ENCODE results near the gene ACTR1B. TPM values are rescaled to one million over a fixed set of nuclear protein-coding genes. Genes with fewer than 3 reads are reported as not detected.
A peak's percentile ranks its signal among the peaks of the same experiment; 100 is the strongest.

Gene ACTR1B
- polyA plus RNA-seq, 1 of the 3 experiments (the other 2 are of a cell fraction), result 51.5 TPM

GRCh38 chr2:97661927-97662326, 1.9 kb downstream of the ACTR1B start:
- POLR2A ChIA-PET, result interaction anchor here (1.8 to 2.6 kb wide), 2 partner anchors 10 to 16 kb away, joined by 7 to 8 read pairs; partner anchors contain the start of gene COX5B
- H3K9ac ChIP-seq, result peak overlapping the region; percentile 88; the same call in 1 of the 2 replicates

More at GRCh38 chr2:97661927-97662326, 1.9 kb downstream of the ACTR1B start:
- Histone ChIP-seq H3K4me2 (peak overlapping the region; percentile 97), H3K4me3 (ENCODE audit: low read depth in 2 of 2, low read length in 1 of 2) (peak overlapping the region in 1 of 2 experiments; percentile 71; a peak in 2 of 4 replicates), H3K27me3 (ENCODE audit: insufficient read depth) (no peaks in the 10 kb centered on the region), H3K36me3 (replicated peaks in 1 of 2; ENCODE audit: control insufficient read depth in 1 of 2, insufficient read depth in 2 of 2, low read length in 1 of 2) (peaks cover 5 to 28% of the 10 kb centered on the region in 2 experiments), H3K9me2 (no peaks in the 10 kb centered on the region), H3F3A (replicated peaks; ENCODE audit: insufficient read depth) (peaks cover 15% of the 10 kb centered on the region), H3K27ac (ENCODE audit: low read depth in 2 of 2, low read length in 1 of 2) (peak overlapping the region in 1 of 2 experiments; percentile 90; a peak in 1 of 4 replicates), H4K20me1 (ENCODE audit: insufficient read depth) (0 out of 2 replicates have a peak, but pooled peaks cover 7% of the 10 kb centered on the region), H3K9me3 (no peaks in the 10 kb centered on the region), H3K4me1 (ENCODE audit: control insufficient read depth in 1 of 2, insufficient read depth in 2 of 2, low read depth in 1 of 2, low read length in 1 of 2) (peaks cover 15% of the 10 kb centered on the region in 2 experiments; a peak in 3 of 4 replicates), H2AFZ (ENCODE audit: low read depth) (no peak overlapping the region), H3K79me2 (ENCODE audit: insufficient read depth) (peaks cover 31% of the 10 kb centered on the region)
- DNase-seq, result no peak
- WGBS (ENCODE audit: low lambda C conversion rate), result 98% methylated on average over 6 of the region's 6 CpGs
- CTCF ChIA-PET, result interaction anchor here (0.7 to 8.6 kb wide), 5 partner anchors 10 to 48 kb away, joined by 3 to 88 read pairs (median 6); partner anchors contain the start of gene COX5B
- TF ChIP-seq RXRA (IDR thresholded peaks at IDR 0.05; ENCODE audit: borderline replicate concordance, low read depth) (no peak), NFIC (IDR thresholded peaks at IDR 0.05; ENCODE audit: borderline replicate concordance) (no peak), MEF2A (IDR thresholded peaks at IDR 0.05; ENCODE audit: borderline replicate concordance, low read depth) (no peak), PBX3 (IDR thresholded peaks at IDR 0.05) (no peak), REST (IDR thresholded peaks at IDR 0.05; ENCODE audit: low read depth, low read length) (no peak), ZBTB33 (IDR thresholded peaks at IDR 0.05; ENCODE audit: borderline replicate concordance, low read depth) (no peak), JUND (IDR thresholded peaks at IDR 0.05) (no peak), CTCF (IDR thresholded peaks at IDR 0.05) (no peak)
